HG02970 (cell line): ENCODE measurements around the gene HSPA2.

ENCODE experiments used
- ATAC-seq: cut with Tn5 transposase; IDR thresholded peaks from one replicate; pipeline ENCODE4 v1.9.1; 2021; ENCODE audit warnings: mild to moderate bottlenecking, moderate library complexity, moderate number of reproducible peaks; ENCODE audit not compliant: unreplicated experiment, low FRiP score

Gene HSPA2

GRCh38 chr14:64540208-64541202, at the start of gene HSPA2:
Gene HSPA2 (plus strand): TSS chr14:64540741. CDS start chr14:64540850, 109 bp downstream.
- peak; percentile 87 for ATAC-seq

GRCh38 chr14:64491637-64492036, 48.9 kb upstream of the HSPA2 start:
- no peak for ATAC-seq

- ATAC-seq: no peak
These were observed 47.1 kb upstream of the HSPA2 start for GRCh38 chr14:64493455-64493854.

GRCh38 chr14:64495252-64495651, 45.3 kb upstream of the HSPA2 start:
- no peak for ATAC-seq

- ATAC-seq: no peak
These were observed 43.8 kb upstream of the HSPA2 start for GRCh38 chr14:64496764-64497163.

- ATAC-seq: no peak
These were observed 40.5 kb upstream of the HSPA2 start for GRCh38 chr14:64500088-64500487.

GRCh38 chr14:64501411-64502171, 39.0 kb upstream of the HSPA2 start:
- no peak for ATAC-seq

GRCh38 chr14:64502456-64502855, 38.1 kb upstream of the HSPA2 start:
- ATAC-seq: no peak

GRCh38 chr14:64502887-64503433, 37.6 kb upstream of the HSPA2 start:
- no peak for ATAC-seq

GRCh38 chr14:64503434-64504309, 36.9 kb upstream of the HSPA2 start, which contains the start of gene ZBTB25:
Gene ZBTB25 (minus strand): TSS chr14:64503838. CDS start chr14:64490533, 13,305 bp downstream.
- peak; percentile 57 for ATAC-seq

GRCh38 chr14:64504310-64504896, 36.1 kb upstream of the HSPA2 start, which contains the start of gene ZBTB1:
Gene ZBTB1 (plus strand): TSS chr14:64504770. CDS start chr14:64521505, 16,735 bp downstream.
- ATAC-seq: peak; percentile 39

- peak; percentile 32 for ATAC-seq
These were observed 35.4 kb upstream of the HSPA2 start for GRCh38 chr14:64504897-64505794.

- no peak for ATAC-seq
These were observed 33.8 kb upstream of the HSPA2 start for GRCh38 chr14:64506721-64507120.

GRCh38 chr14:64507376-64508156, 33.0 kb upstream of the HSPA2 start:
- ATAC-seq: no peak

GRCh38 chr14:64508215-64508776, 32.2 kb upstream of the HSPA2 start:
- no peak for ATAC-seq

- ATAC-seq: no peak
These were observed 31.5 kb upstream of the HSPA2 start for GRCh38 chr14:64509036-64509435.
